B cell (primary cell): ENCODE measurements around the gene ECE1.

Experiments
- CTCF ChIP-seq: fragments of 200-600 bp; IDR thresholded peaks from one replicate; pipeline ENCODE4 v1.8.0; 2022; ENCODE audit warnings: antibody characterized with exemption, mild to moderate bottlenecking
- EZH2 ChIP-seq: IDR thresholded peaks from 2 replicates; pipeline ENCODE4 v1.6.1; 2012; ENCODE audit warnings: borderline replicate concordance, low read depth, mild to moderate bottlenecking, moderate library complexity, low read length; ENCODE audit not compliant: insufficient read depth, poor library complexity, severe bottlenecking

GRCh38 chr1:21280482-21280881 is 9.8 kb downstream of the ECE1 start:
- TF ChIP-seq CTCF (no peak), EZH2 (no peak)
